ENCODE results near the gene TOMM5. TPM values are rescaled to one million over a fixed set of nuclear protein-coding genes. Genes with fewer than 3 reads are reported as not detected.

TOMM5 gene
- polyA plus RNA-seq, 1 donor from 2014 or later = 262 TPM

Other genes with a start within 250 kb of the TOMM5 start
- gene GRHPR, start 169.9 kb downstream of the TOMM5 start, polyA plus RNA-seq = 128 and 137 TPM in 2 replicates
- gene ZBTB5, start 127.1 kb downstream of the TOMM5 start, polyA plus RNA-seq = 21.0 and 23.6 TPM in 2 replicates
- gene POLR1E, start 106.6 kb downstream of the TOMM5 start, polyA plus RNA-seq = 15.9 and 19.1 TPM in 2 replicates
- 13.8 and 16.0 TPM in 2 replicates for gene FBXO10, start 16.2 kb downstream of the TOMM5 start, polyA plus RNA-seq
- gene FRMPD1, start 58.4 kb upstream of the TOMM5 start, polyA plus RNA-seq = 0.35 and 0.38 TPM in 2 replicates
- 5.3 and 11.2 TPM in 2 replicates for gene TRMT10B, start 161.2 kb upstream of the TOMM5 start, polyA plus RNA-seq
- gene EXOSC3, start 192.5 kb upstream of the TOMM5 start, polyA plus RNA-seq = 40.7 and 46.4 TPM in 2 replicates
- gene DCAF10, start 208.2 kb upstream of the TOMM5 start, polyA plus RNA-seq = 15.2 and 23.3 TPM in 2 replicates

Measured in neural cell (in vitro differentiated cells).